Hepatocyte (in vitro differentiated cells): ENCODE results near the gene KRT78.

Source experiments
- EZH2 ChIP-seq: fragments of 200-600 bp; sonication (generic); IDR thresholded peaks from 2 replicates; pipeline ENCODE4 v1.6.1; 2016; ENCODE audit warnings: antibody characterized with exemption, mild to moderate bottlenecking, borderline replicate concordance
- TF ChIP-seq, protein P1 (sequence below): fragments of 200-600 bp; sonication (generic); IDR thresholded peaks from 2 replicates; pipeline ENCODE4 v1.5.1; 2016; ENCODE audit warnings: antibody characterized with exemption, mild to moderate bottlenecking; ENCODE audit not compliant: poor library complexity

DNA sequence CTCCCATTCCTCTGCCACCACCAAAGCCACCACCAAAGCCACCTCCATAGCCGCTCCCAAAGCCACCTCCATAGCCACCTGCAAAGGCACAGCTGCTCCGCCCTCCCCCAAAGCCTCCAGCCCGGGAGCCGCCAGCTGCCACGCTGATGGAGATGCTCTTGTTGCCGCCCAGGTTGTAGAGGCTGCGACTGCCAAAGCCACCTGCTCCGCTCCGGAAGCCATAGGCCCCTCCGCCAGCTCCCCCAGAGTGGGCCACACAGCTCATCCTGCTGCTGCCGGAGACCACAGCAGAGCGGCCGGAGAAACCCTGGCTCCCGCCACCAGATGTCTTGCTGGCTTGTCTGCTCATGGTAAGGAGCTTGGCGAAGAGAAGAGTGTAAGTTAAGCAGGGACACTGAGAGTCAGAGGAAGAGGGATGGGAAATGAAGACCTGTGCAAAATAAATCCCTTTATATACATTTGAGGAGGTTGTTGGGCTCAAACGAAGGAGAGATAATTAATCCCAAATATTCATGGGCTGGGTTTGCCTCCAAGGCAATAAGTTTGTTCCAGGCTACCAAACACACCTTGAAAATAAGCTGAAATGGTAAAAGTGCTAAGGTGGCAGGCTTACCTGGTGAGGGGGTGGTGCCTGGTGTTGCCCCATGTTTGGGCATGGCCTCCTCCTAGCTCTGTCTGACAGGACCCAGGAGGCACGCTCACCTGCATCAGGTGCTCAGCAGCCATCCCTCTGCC is 52.9 kb downstream of the KRT78 start, which contains the start of gene KRT3:
- TF ChIP-seq, protein P1, sequence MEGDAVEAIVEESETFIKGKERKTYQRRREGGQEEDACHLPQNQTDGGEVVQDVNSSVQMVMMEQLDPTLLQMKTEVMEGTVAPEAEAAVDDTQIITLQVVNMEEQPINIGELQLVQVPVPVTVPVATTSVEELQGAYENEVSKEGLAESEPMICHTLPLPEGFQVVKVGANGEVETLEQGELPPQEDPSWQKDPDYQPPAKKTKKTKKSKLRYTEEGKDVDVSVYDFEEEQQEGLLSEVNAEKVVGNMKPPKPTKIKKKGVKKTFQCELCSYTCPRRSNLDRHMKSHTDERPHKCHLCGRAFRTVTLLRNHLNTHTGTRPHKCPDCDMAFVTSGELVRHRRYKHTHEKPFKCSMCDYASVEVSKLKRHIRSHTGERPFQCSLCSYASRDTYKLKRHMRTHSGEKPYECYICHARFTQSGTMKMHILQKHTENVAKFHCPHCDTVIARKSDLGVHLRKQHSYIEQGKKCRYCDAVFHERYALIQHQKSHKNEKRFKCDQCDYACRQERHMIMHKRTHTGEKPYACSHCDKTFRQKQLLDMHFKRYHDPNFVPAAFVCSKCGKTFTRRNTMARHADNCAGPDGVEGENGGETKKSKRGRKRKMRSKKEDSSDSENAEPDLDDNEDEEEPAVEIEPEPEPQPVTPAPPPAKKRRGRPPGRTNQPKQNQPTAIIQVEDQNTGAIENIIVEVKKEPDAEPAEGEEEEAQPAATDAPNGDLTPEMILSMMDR, result no peak
- TF ChIP-seq EZH2, result no peak
